DND-41 (cell line): ENCODE results near the gene QARS1.

ENCODE experiments used
- ATAC-seq: fragments of 200-7000 bp; cut with Tn5 transposase; 3 replicates; pipeline ENCODE4 v1.9.1; 2021; ENCODE audit warnings: low read depth; ENCODE audit not compliant: insufficient read depth
- DNase-seq: peaks from one replicate; pipeline ENCODE4 v3.0.0-alpha.2; 2020
- H2AFZ ChIP-seq: 2 replicates; pipeline ENCODE4 v1.6.0; 2012; ENCODE audit warnings: low read depth, low read length
- H3K27ac ChIP-seq: 2 replicates; pipeline ENCODE4 v1.5.1; 2012; ENCODE audit warnings: low read length, inconsistent platforms
- H3K27me3 ChIP-seq: fragments of 200-600 bp; sonication (generic); 2 replicates; pipeline ENCODE4 v1.6.0; 2012; ENCODE audit warnings: low read length, mild to moderate bottlenecking, inconsistent platforms; ENCODE audit not compliant: insufficient read depth, poor library complexity
- H3K36me3 ChIP-seq: 2 replicates; pipeline ENCODE4 v1.5.1; 2012; ENCODE audit warnings: low read length, inconsistent platforms; ENCODE audit not compliant: insufficient read depth
- H3K4me1 ChIP-seq: 2 replicates; pipeline ENCODE4 v1.5.1; 2012; ENCODE audit warnings: mild to moderate bottlenecking, low read length; ENCODE audit not compliant: insufficient read depth
- H3K4me2 ChIP-seq: 2 replicates; pipeline ENCODE4 v1.6.0; 2012; ENCODE audit warnings: mild to moderate bottlenecking, moderate library complexity, low read length, inconsistent platforms; ENCODE audit not compliant: insufficient read depth
- H3K4me3 ChIP-seq, 2 experiments: fragments of 200-600 bp in 1 of 2; shearing (Covaris generic) in 1 of 2; 2 replicates each; pipeline ENCODE4 v1.5.1; 2012 to 2016; ENCODE audit warnings: inconsistent platforms in 2 of 2, low read length in 2 of 2, mild to moderate bottlenecking in 2 of 2, low read depth in 1 of 2, moderate library complexity in 1 of 2
- H3K79me2 ChIP-seq: 2 replicates; pipeline ENCODE4 v1.6.0; 2012; ENCODE audit warnings: low read length, inconsistent platforms; ENCODE audit not compliant: insufficient read depth
- H3K9ac ChIP-seq: 2 replicates; pipeline ENCODE4 v1.6.0; 2012; ENCODE audit warnings: low read depth, mild to moderate bottlenecking, inconsistent platforms, low read length, moderate library complexity
- H3K9me3 ChIP-seq: 2 replicates; pipeline ENCODE4 v1.5.1; 2012; ENCODE audit warnings: low read length, moderate library complexity, mild to moderate bottlenecking, inconsistent platforms; ENCODE audit not compliant: insufficient read depth, severe bottlenecking
- H4K20me1 ChIP-seq: 2 replicates; pipeline ENCODE4 v1.6.0; 2012; ENCODE audit warnings: low read length; ENCODE audit not compliant: insufficient read depth
- CTCF ChIP-seq: IDR thresholded peaks from 2 replicates; pipeline ENCODE4 v1.5.1; 2012; ENCODE audit warnings: borderline replicate concordance, low read length, moderate library complexity, mild to moderate bottlenecking; ENCODE audit not compliant: poor library complexity, severe bottlenecking; ENCODE audit errors: extremely low read depth
- EZH2 ChIP-seq: IDR thresholded peaks from 3 replicates; pipeline ENCODE4 v1.6.1; 2012; ENCODE audit warnings: borderline replicate concordance, low read depth, mild to moderate bottlenecking, moderate library complexity, low read length, inconsistent platforms; ENCODE audit not compliant: severe bottlenecking

The QARS1 gene

DNA sequence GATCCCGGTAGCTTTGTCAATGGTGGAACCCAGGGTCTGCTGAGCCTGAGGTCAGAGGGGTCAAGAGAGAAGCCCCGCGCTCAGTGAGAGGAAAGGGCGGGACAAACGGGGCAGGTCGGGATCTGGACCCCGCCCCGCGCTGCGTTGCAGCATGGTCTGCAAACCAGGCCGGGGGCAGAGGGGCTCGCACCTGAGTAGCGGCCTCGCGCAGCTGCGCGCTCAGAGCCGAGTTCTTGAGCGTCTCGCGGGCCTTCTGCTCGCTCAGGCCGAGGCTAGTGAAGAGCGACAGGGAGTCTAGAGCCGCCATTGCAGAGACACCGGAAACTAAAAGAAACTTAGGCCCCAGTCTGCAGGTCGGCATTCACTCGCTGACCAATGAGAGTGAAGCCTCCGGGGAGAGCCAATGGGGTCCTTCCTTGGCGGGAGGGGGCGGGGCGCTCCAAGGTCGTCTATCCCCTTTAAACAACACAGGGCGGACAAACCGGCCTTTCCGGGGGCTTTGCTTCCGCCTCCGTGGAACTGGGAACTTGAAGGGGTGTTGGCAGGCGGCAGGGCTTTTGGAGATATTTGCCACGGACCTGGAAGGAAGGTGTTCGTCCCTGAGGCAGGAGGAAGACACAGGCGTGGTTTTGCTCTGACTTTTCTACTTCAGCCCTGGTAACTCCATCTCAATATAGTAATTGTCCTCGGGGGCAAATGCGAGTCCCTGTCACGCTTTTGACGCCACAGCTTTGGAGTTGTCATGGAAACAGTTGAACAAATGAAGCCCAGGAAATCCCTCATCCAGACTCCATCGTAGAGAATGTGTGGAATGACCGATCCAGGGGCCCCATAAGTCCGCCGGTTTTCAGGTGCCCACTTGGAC lies at the start of gene QARS1:
Gene QARS1, minus strand, starts transcription at position 331 of the 865 bp plus-strand sequence. Its CDS starts 24 bp downstream, at position 307.
- no peaks in the 10 kb centered on the region for H3K9me3 ChIP-seq
- H3K4me3 ChIP-seq = peak within 1 kb of the TSS; percentile 69 to 94
- no peaks in the 10 kb centered on the region for H3K27me3 ChIP-seq
- H3K4me1 ChIP-seq = peaks cover 31% of the 10 kb centered on the region
- peak; percentile 96 for ATAC-seq
- H3K27ac ChIP-seq = peak within 1 kb of the TSS; percentile 92
- peak within 1 kb of the TSS; percentile 94 for H2AFZ ChIP-seq
- H3K9ac ChIP-seq = peak within 1 kb of the TSS; percentile 88
- peaks cover 58% of the 10 kb centered on the region for H3K36me3 ChIP-seq
- H3K79me2 ChIP-seq = peaks cover 27% of the 10 kb centered on the region
- H4K20me1 ChIP-seq = no peaks in the 10 kb centered on the region
- TF ChIP-seq EZH2 (no peak), CTCF (no peak)
- H3K4me2 ChIP-seq = peak within 1 kb of the TSS; percentile 98
- DNase-seq = peak; percentile 93

DNA sequence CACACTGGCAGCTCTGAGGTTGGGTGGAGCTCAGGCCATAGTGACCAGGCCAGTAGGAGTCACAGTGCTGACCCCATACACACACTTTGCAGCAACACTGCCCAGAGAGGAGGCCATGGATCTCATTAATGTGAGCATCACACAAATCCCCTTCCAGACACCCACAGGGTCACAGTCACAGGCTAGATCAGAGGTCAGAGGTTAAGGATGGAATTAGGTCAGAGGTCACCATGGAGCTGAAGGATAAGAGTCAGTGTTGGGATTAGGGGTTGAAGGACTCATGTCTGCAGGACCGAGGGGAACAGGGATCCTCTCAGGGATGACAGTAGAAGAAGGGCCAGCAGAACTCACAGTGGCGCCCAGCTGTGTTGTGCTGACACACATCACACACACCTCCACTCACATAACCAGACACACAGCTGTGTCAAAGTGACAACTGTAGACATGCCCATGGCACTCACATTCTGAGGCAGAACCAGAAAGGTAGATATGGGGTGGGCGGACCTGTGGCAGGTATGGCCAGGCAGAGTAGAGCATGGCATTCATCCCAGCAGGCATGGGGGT lies 48.9 kb upstream of the QARS1 start:
- H3K4me1 ChIP-seq = no peaks in the 10 kb centered on the region
- DNase-seq (no peak), ATAC-seq (no peak)
- H3K9ac ChIP-seq = no peak overlapping the region
- H3K4me2 ChIP-seq = no peak overlapping the region
- H3K27ac ChIP-seq = no peak overlapping the region
- H3K27me3 ChIP-seq = no peaks in the 10 kb centered on the region
- no peak overlapping the region for H3K4me3 ChIP-seq
- no peaks in the 10 kb centered on the region for H3K9me3 ChIP-seq
- H3K36me3 ChIP-seq = no peaks in the 10 kb centered on the region
- H3K79me2 ChIP-seq = no peaks in the 10 kb centered on the region
- TF ChIP-seq CTCF = no peak
- no peak for TF ChIP-seq EZH2
- no peaks in the 10 kb centered on the region for H4K20me1 ChIP-seq
- H2AFZ ChIP-seq = no peak overlapping the region

GRCh38 chr3:49151610-49152009 lies 47.1 kb upstream of the QARS1 start:
- no peak overlapping the region for H3K4me2 ChIP-seq
- H3K36me3 ChIP-seq = no peaks in the 10 kb centered on the region
- no peak overlapping the region for H3K27ac ChIP-seq
- no peak overlapping the region for H3K4me3 ChIP-seq
- no peaks in the 10 kb centered on the region for H3K4me1 ChIP-seq
- no peak for TF ChIP-seq CTCF
- TF ChIP-seq EZH2 = no peak
- H4K20me1 ChIP-seq = no peaks in the 10 kb centered on the region
- no peak for DNase-seq
- no peak overlapping the region for H2AFZ ChIP-seq
- ATAC-seq = no peak
- H3K27me3 ChIP-seq = no peaks in the 10 kb centered on the region
- no peak overlapping the region for H3K9ac ChIP-seq
- no peaks in the 10 kb centered on the region for H3K9me3 ChIP-seq
- no peaks in the 10 kb centered on the region for H3K79me2 ChIP-seq
